K562 (cell line): Measurements from ENCODE around the gene CCDC85C. TPM values are rescaled to one million over a fixed set of nuclear protein-coding genes. Genes with fewer than 3 reads are reported as not detected.

Experiments
- ARID4B ChIP-seq: sonication (generic); formaldehyde crosslinking; IDR thresholded peaks from 2 replicates; pipeline ENCODE4 v1.8.0; 2022; ENCODE audit warnings: mild to moderate bottlenecking, missing genetic modification reagents
- CAMTA2 ChIP-seq: fragments of 250-450 bp; sonication (Bioruptor Pico); conservative IDR thresholded peaks from 2 replicates; pipeline ENCODE4 v1.5.1; 2022
- DNMT1 ChIP-seq: fragments of 450-650 bp; IDR thresholded peaks from 2 replicates; pipeline ENCODE4 v1.6.1; 2016; ENCODE audit warnings: antibody characterized with exemption, mild to moderate bottlenecking
- GTF2B ChIP-seq: IDR thresholded peaks from 2 replicates; pipeline ENCODE4 v1.6.1; 2011; ENCODE audit not compliant: insufficient read length; ENCODE audit errors: extremely low read depth
- POLR3G ChIP-seq: IDR thresholded peaks from 2 replicates; pipeline ENCODE4 v1.6.1; 2011; ENCODE audit not compliant: insufficient read length, insufficient replicate concordance; ENCODE audit errors: extremely low read depth
- PPARD ChIP-seq: fragments of 250-450 bp; sonication (Bioruptor Pico); IDR thresholded peaks from 2 replicates; pipeline ENCODE4 v1.8.0; 2022; ENCODE audit warnings: inconsistent platforms, mild to moderate bottlenecking, moderate library complexity
- PTBP1 ChIP-seq: fragments of 200-400 bp; formaldehyde crosslinking; IDR thresholded peaks from 2 replicates; pipeline ENCODE4 v1.6.1; 2017; ENCODE audit warnings: low read depth, low read length
- RCOR1 ChIP-seq, 2 experiments: IDR thresholded peaks; 2 replicates each; pipeline ENCODE4 v1.6.1; 2012; ENCODE audit warnings: low read depth in 2 of 2, low read length in 2 of 2, borderline replicate concordance in 1 of 2, improper control_type of control experiment in 1 of 2
- SRF ChIP-seq, 2 experiments: fragments of 250-450, 450-650 bp in 1 of 2; sonication (Bioruptor Pico) in 1 of 2; sonication (generic) in 1 of 2; formaldehyde crosslinking; IDR thresholded peaks; 2 replicates each; pipeline versions ENCODE4 v1.5.0 to v1.5.1; 2020 to 2022; ENCODE audit warnings: mild to moderate bottlenecking in 1 of 2, missing genetic modification reagents in 1 of 2
- TGIF2 ChIP-seq: sonication (generic); formaldehyde crosslinking; IDR thresholded peaks from 2 replicates; pipeline ENCODE4 v1.8.1; 2022; ENCODE audit warnings: mild to moderate bottlenecking, missing genetic modification reagents, moderate library complexity
- U2AF1 ChIP-seq: fragments of 200-400 bp; formaldehyde crosslinking; optimal IDR thresholded peaks from 2 replicates; pipeline ENCODE3; 2017; ENCODE audit warnings: mild to moderate bottlenecking, low read depth, low read length, moderate library complexity
- XRCC4 ChIP-seq: IDR thresholded peaks from one replicate; pipeline ENCODE4 v1.6.1; 2011; ENCODE audit not compliant: insufficient read depth, insufficient read length; ENCODE audit errors: extremely low read depth
- ZNF41 ChIP-seq: fragments of 250-450 bp; sonication (Bioruptor Pico); conservative IDR thresholded peaks from 2 replicates; pipeline ENCODE4 v1.4.0; 2020; ENCODE audit warnings: mild to moderate bottlenecking
- polyA plus RNA-seq, 8 experiments: library from polyadenylated mRNA; depleted of rRNA in 4 of 8; stranded (reverse) in 5 of 8; unstranded in 3 of 8; fragments of >200 nt; fragmentation: Nextera tagmentation in 2 of 8; fragmentation: Illumina TruSeq in 1 of 8; extraction: Ambion mirVana in 2 of 8; extraction: Trizol in 1 of 8; gene quantifications; 2 replicates each; pipeline versions ENCODE4 v1.2.1 to v1.2.3, GENCODE V29; 2011 to 2014; ENCODE audit warnings: inconsistent platforms in 1 of 8, missing spikeins in 1 of 8
- total RNA-seq, 7 experiments: library from RNA; depleted of rRNA in 6 of 7; stranded (reverse); fragments of >200 nt in 6 of 7; fragmentation: Illumina TruSeq in 2 of 7; extraction: Trizol in 2 of 7; gene quantifications; 2 replicates each; pipeline versions ENCODE4 v1.2.1 to v1.2.3, GENCODE V29; 2011 to 2021; ENCODE audit warnings: low replicate concordance in 1 of 7

Gene CCDC85C
- total and polyA plus RNA-seq, 9 of the 15 experiments (the other 6 are each of a cell fraction or from before 2014, with no cell fraction given) = 0.18 to 22.0 (median 6.3) TPM

GRCh38 chr14:99540196-99541032 lies 63.6 kb downstream of the CCDC85C start (continued):
- TF ChIP-seq ARID4B (CRISPR knock-in tag) (no peak), TGIF2 (CRISPR knock-in tag) (no peak), U2AF1 (no peak), ZNF41 (CRISPR knock-in tag) (no peak), PTBP1 (no peak), CAMTA2 (no peak), DNMT1 (no peak), PPARD (CRISPR knock-in tag) (no peak), XRCC4 (no peak), GTF2B (no peak), RCOR1 (IDR thresholded peaks at IDR 0.05; ENCODE audit: borderline replicate concordance in 1 of 2, low read depth in 2 of 2, low read length in 2 of 2) (no peak), SRF (CRISPR knock-in tag; IDR thresholded peaks at IDR 0.05) (no peak), POLR3G (no peak)
